GM23338 (cell line): ENCODE measurements around the gene VPS37C. TPM values are rescaled to one million over a fixed set of nuclear protein-coding genes. Genes with fewer than 3 reads are reported as not detected.
"Not testable (repeated sequence)": the region's sequence is repeated elsewhere in the genome, so short reads cannot be mapped to it uniquely, and the experiment has no call there.

ENCODE experiments used
- ATAC-seq: fragments of 200-7000 bp; cut with Tn5 transposase; 3 replicates; pipeline ENCODE4 v1.9.1; 2020
- DNase-seq: peaks from one replicate; pipeline ENCODE4 v3.0.0-alpha.2; 2015; ENCODE audit warnings: low spot score
- H2AFZ ChIP-seq: fragments of 200-600 bp; sonication (generic); 2 replicates; pipeline ENCODE4 v1.8.0; 2016; ENCODE audit warnings: antibody characterized with exemption, mild to moderate bottlenecking, moderate library complexity
- H3F3A ChIP-seq: fragments of 200-600 bp; sonication (generic); replicated peaks from 2 replicates; pipeline ENCODE4 v1.8.0; 2017; ENCODE audit warnings: antibody characterized with exemption, mixed run types, low read depth
- H3K27ac ChIP-seq: fragments of 200-600 bp; sonication (generic); 2 replicates; pipeline ENCODE4 v1.6.1; 2016; ENCODE audit warnings: low read depth
- H3K27me3 ChIP-seq: fragments of 200-600 bp; sonication (generic); 2 replicates; pipeline ENCODE4 v1.8.0; 2016; ENCODE audit warnings: mild to moderate bottlenecking, mixed run types, moderate library complexity; ENCODE audit not compliant: insufficient read depth
- H3K36me3 ChIP-seq: fragments of 200-600 bp; sonication (generic); 2 replicates; pipeline ENCODE4 v1.8.0; 2016; ENCODE audit warnings: mild to moderate bottlenecking; ENCODE audit not compliant: insufficient read depth
- H3K4me1 ChIP-seq: fragments of 200-600 bp; sonication (generic); 2 replicates; pipeline ENCODE4 v1.8.0; 2016; ENCODE audit warnings: mild to moderate bottlenecking, moderate library complexity; ENCODE audit not compliant: insufficient read depth
- H3K4me2 ChIP-seq: fragments of 200-600 bp; sonication (generic); 2 replicates; pipeline ENCODE4 v1.7.1; 2017; ENCODE audit warnings: mixed run types
- H3K4me3 ChIP-seq: fragments of 200-600 bp; sonication (generic); 2 replicates; pipeline ENCODE4 v1.6.1; 2016; ENCODE audit warnings: mixed run types
- H3K79me2 ChIP-seq: fragments of 200-600 bp; sonication (generic); replicated peaks from 2 replicates; pipeline ENCODE4 v1.8.0; 2017; ENCODE audit warnings: mild to moderate bottlenecking; ENCODE audit not compliant: insufficient read depth
- H3K9me2 ChIP-seq: fragments of 200-600 bp; sonication (generic); 2 replicates; pipeline ENCODE4 v1.8.0; 2017; ENCODE audit not compliant: insufficient read depth
- H4K20me1 ChIP-seq: fragments of 200-600 bp; sonication (generic); replicated peaks from 2 replicates; pipeline ENCODE4 v1.8.0; 2017; ENCODE audit warnings: mild to moderate bottlenecking; ENCODE audit not compliant: insufficient read depth
- H3K27ac Mint-ChIP-seq: 2 replicates; pipeline ENCODE4 v1.8.0; 2020; ENCODE audit warnings: inconsistent platforms, mild to moderate bottlenecking, moderate library complexity, mixed read lengths
- H3K27me3 Mint-ChIP-seq: 3 replicates; pipeline ENCODE4 v1.8.0; 2022; ENCODE audit warnings: low read depth, mild to moderate bottlenecking, moderate library complexity, mixed read lengths, inconsistent platforms; ENCODE audit not compliant: insufficient read depth, poor library complexity
- H3K36me3 Mint-ChIP-seq: 3 replicates; pipeline ENCODE4 v1.8.0; 2021; ENCODE audit warnings: low read depth, mild to moderate bottlenecking, inconsistent platforms, moderate library complexity, mixed read lengths
- H3K4me1 Mint-ChIP-seq: 3 replicates; pipeline ENCODE4 v1.8.0; 2020; ENCODE audit warnings: mild to moderate bottlenecking, inconsistent platforms, mixed read lengths
- H3K4me3 Mint-ChIP-seq: 3 replicates; pipeline ENCODE4 v1.8.0; 2021; ENCODE audit warnings: moderate library complexity, mild to moderate bottlenecking, inconsistent platforms, mixed read lengths
- H3K9me3 Mint-ChIP-seq: 3 replicates; pipeline ENCODE4 v1.8.0; 2020; ENCODE audit warnings: moderate library complexity, mild to moderate bottlenecking, inconsistent platforms, mixed read lengths
- ETS1 ChIP-seq: IDR thresholded peaks from 2 replicates; pipeline ENCODE4 v1.6.1; 2016; ENCODE audit warnings: antibody characterized with exemption
- EZH2 ChIP-seq: fragments of 200-600 bp; sonication (generic); IDR thresholded peaks from one replicate; pipeline ENCODE4 v1.8.0; 2017; ENCODE audit warnings: antibody characterized with exemption, mild to moderate bottlenecking, low read depth; ENCODE audit not compliant: unreplicated experiment
- EZH2phosphoT487 ChIP-seq: fragments of 200-600 bp; sonication (generic); IDR thresholded peaks from one replicate; pipeline ENCODE4 v1.8.1; 2018; ENCODE audit warnings: antibody characterized with exemption; ENCODE audit not compliant: unreplicated experiment
- JUNB ChIP-seq: IDR thresholded peaks from one replicate; pipeline ENCODE4 v1.6.1; 2016; ENCODE audit warnings: antibody characterized with exemption; ENCODE audit not compliant: unreplicated experiment
- NANOG ChIP-seq: IDR thresholded peaks from 2 replicates; pipeline ENCODE4 v1.6.1; 2016; ENCODE audit warnings: antibody characterized with exemption, borderline replicate concordance
- REST ChIP-seq: IDR thresholded peaks from one replicate; pipeline ENCODE4 v1.6.1; 2018; ENCODE audit warnings: antibody characterized with exemption; ENCODE audit not compliant: unreplicated experiment
- STAT1 ChIP-seq: IDR thresholded peaks from one replicate; pipeline ENCODE4 v1.6.1; 2016; ENCODE audit warnings: antibody characterized with exemption; ENCODE audit not compliant: unreplicated experiment
- ZNF114 ChIP-seq: fragments of 250-450 bp; sonication (Bioruptor Pico); IDR thresholded peaks from 2 replicates; pipeline ENCODE4 v1.5.0; 2020; ENCODE audit warnings: mild to moderate bottlenecking, moderate library complexity
- ZNF462 ChIP-seq: fragments of 250-450 bp; sonication (Bioruptor Pico); IDR thresholded peaks from 2 replicates; pipeline ENCODE4 v1.5.0; 2020; ENCODE audit warnings: mild to moderate bottlenecking, moderate library complexity
- polyA plus RNA-seq: library from polyadenylated mRNA; unstranded; fragments of >200 nt; fragmentation: Nextera tagmentation; extraction: Ambion mirVana; gene quantifications from 2 replicates; pipeline ENCODE4 v1.2.1, GENCODE V29; 2016
- total RNA-seq: library from RNA; depleted of rRNA; stranded (reverse); fragments of >200 nt; shearing (Covaris generic); gene quantifications from 2 replicates; pipeline ENCODE4 v1.2.3, GENCODE V29; 2014

The VPS37C gene
- total and polyA plus RNA-seq, 2 experiments from 2014 or later = 8.8 to 19.4 TPM

- TF ChIP-seq JUNB (no peak), NANOG (no peak), EZH2 (no peak)
Measured at GRCh38 chr11:61095021-61095420, 66.2 kb downstream of the VPS37C start (continued).

- H3K4me2 ChIP-seq, H3K27me3 ChIP-seq, H3K27ac ChIP-seq, H3K4me3 Mint-ChIP-seq, H3K36me3 ChIP-seq, H3K27ac Mint-ChIP-seq, H3K9me2 ChIP-seq, H3K4me1 ChIP-seq, H3K79me2 ChIP-seq, H2AFZ ChIP-seq, H3K27me3 Mint-ChIP-seq, H4K20me1 ChIP-seq, H3K4me3 ChIP-seq, H3F3A ChIP-seq, DNase-seq, H3K36me3 Mint-ChIP-seq, ATAC-seq: not testable (repeated sequence)
- H3K9me3 Mint-ChIP-seq = peaks cover 28% of the 10 kb centered on the region
- peaks cover 11% of the 10 kb centered on the region for H3K4me1 Mint-ChIP-seq
Measured at GRCh38 chr11:61094167-61094566, 67.1 kb downstream of the VPS37C start.

GRCh38 chr11:61092908-61093763 lies 68.1 kb downstream of the VPS37C start:
- H3K4me3 ChIP-seq = no peak overlapping the region
- DNase-seq (no peak), ATAC-seq (no peak)
- H3K27ac ChIP-seq = no peak overlapping the region
- H2AFZ ChIP-seq = no peak overlapping the region
- Mint-ChIP-seq H3K4me1 (peaks cover 11% of the 10 kb centered on the region), H3K36me3 (peaks cover 4% of the 10 kb centered on the region; the same call in 1 of the 3 replicates), H3K27me3 (peaks cover 5% of the 10 kb centered on the region), H3K4me3 (no peak overlapping the region), H3K9me3 (peaks cover 28% of the 10 kb centered on the region), H3K27ac (no peak overlapping the region)
- H3K4me2 ChIP-seq = no peak overlapping the region
- no peaks in the 10 kb centered on the region for H3K79me2 ChIP-seq
- no peaks in the 10 kb centered on the region for H4K20me1 ChIP-seq
- H3K9me2 ChIP-seq = no peaks in the 10 kb centered on the region
- H3K4me1 ChIP-seq = no peaks in the 10 kb centered on the region; the same call in 1 of the 2 replicates
- no peaks in the 10 kb centered on the region for H3K27me3 ChIP-seq
- no peaks in the 10 kb centered on the region for H3K36me3 ChIP-seq
- H3F3A ChIP-seq = no peaks in the 10 kb centered on the region
- TF ChIP-seq REST (no peak), ZNF114 (CRISPR knock-in tag) (no peak), ZNF462 (CRISPR knock-in tag) (no peak), STAT1 (no peak), ETS1 (no peak), EZH2phosphoT487 (no peak)
